B cell (primary cell): ENCODE measurements around the gene SH3RF1.

Experiments
- CTCF ChIP-seq: fragments of 200-600 bp; IDR thresholded peaks from one replicate; pipeline ENCODE4 v1.8.0; 2022; ENCODE audit warnings: antibody characterized with exemption, mild to moderate bottlenecking
- EZH2 ChIP-seq: IDR thresholded peaks from 2 replicates; pipeline ENCODE4 v1.6.1; 2012; ENCODE audit warnings: borderline replicate concordance, low read depth, mild to moderate bottlenecking, moderate library complexity, low read length; ENCODE audit not compliant: insufficient read depth, poor library complexity, severe bottlenecking

- TF ChIP-seq CTCF (no peak), EZH2 (no peak)
These were observed 45.6 kb downstream of the SH3RF1 start for GRCh38 chr4:169225058-169225751.
